ENCODE results near the gene GALNS.

GALNS gene

GRCh38 chr16:88842308-88842756 is 14.4 kb downstream of the GALNS start:
- DNase-seq (ENCODE audit: low read depth, low spot score) = no peak
- in situ Hi-C loops (cut with HindIII; ENCODE audit: low sequenced_read_pairs) = no loop called here
- TF ChIP-seq, protein P1, sequence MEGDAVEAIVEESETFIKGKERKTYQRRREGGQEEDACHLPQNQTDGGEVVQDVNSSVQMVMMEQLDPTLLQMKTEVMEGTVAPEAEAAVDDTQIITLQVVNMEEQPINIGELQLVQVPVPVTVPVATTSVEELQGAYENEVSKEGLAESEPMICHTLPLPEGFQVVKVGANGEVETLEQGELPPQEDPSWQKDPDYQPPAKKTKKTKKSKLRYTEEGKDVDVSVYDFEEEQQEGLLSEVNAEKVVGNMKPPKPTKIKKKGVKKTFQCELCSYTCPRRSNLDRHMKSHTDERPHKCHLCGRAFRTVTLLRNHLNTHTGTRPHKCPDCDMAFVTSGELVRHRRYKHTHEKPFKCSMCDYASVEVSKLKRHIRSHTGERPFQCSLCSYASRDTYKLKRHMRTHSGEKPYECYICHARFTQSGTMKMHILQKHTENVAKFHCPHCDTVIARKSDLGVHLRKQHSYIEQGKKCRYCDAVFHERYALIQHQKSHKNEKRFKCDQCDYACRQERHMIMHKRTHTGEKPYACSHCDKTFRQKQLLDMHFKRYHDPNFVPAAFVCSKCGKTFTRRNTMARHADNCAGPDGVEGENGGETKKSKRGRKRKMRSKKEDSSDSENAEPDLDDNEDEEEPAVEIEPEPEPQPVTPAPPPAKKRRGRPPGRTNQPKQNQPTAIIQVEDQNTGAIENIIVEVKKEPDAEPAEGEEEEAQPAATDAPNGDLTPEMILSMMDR (IDR thresholded peaks at IDR 0.05; ENCODE audit: low read depth, low read length) = no peak
- H3K4me3 ChIP-seq (ENCODE audit: low read depth, low read length) = no peak overlapping the region

DNA sequence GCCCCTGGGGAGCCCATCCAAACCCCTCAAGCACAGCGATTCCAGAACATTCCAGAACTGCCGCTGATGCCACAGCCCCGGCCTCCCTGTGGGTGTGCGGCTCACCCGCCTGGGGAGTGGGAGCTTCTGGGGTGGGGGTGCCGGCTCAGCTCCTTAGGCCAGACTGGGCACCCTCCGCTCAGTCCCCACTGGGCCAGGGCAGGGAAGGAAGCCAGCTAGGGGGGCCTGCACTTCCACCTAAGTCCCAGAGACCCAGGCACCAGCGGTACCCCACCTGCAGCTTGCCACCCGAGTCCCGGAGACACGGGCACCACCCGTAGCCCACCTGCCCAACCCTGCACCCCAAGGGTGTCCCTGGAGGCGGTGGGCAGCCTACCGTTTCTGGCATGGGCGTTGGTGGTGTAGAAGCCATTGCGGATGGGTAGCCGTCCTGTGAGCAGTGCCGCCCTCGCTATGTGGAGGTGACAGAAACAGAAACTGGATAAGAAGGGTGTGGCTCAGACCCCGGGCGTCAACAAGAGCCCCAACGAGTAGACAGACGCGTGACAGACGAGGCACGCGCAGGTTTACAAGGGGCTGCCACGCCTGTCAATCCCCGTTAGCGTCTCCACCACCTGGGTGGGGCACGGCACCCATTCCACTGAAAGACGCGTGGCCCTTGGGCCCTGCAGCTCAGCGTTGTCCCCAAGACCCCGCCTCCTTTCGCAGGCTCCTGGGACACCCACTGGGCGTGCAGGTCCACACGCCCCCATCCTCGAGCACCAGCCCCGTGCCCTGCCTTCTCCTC is 15.0 kb downstream of the GALNS start:
- in situ Hi-C loops (cut with HindIII; ENCODE audit: low sequenced_read_pairs) = no loop called here
- DNase-seq (ENCODE audit: low read depth, low spot score) = no peak
- no peak overlapping the region for H3K4me3 ChIP-seq (ENCODE audit: low read depth, low read length)
- TF ChIP-seq, protein P1 (IDR thresholded peaks at IDR 0.05; ENCODE audit: low read depth, low read length) = no peak

DNA sequence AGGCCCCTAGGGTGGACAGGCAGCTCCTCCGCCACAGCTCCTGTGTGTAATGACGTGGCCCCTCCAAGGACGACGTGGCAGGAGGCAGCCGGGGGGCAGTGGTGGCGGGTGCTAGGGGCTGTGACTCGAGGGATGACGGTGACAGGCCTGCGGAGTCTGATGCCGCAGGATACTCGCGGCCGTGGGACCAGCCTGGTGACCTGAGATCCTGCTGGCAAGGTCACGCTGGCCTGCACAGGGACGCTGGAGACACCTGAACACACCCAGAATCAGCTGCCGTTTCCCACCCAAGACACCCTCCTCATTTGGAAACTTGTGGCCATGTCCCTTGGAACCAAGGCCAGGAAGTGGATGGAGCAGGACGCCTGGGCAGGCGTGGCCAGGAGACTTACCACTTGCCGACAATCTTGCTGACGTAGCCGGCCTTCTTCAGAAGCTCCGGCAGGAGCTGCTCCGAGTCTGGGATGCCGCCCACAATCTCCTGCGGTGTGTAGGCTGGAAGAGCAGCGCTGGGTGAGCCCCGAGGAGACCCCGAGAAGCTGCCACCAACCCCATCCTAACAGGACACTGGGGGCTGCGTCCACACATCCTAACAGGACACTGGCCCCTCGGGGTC is 16.0 kb downstream of the GALNS start:
- H3K4me3 ChIP-seq (ENCODE audit: low read depth, low read length) = no peak overlapping the region
- DNase-seq (ENCODE audit: low read depth, low spot score) = no peak
- TF ChIP-seq, protein P1 (IDR thresholded peaks at IDR 0.05; ENCODE audit: low read depth, low read length) = no peak
- in situ Hi-C loops (cut with HindIII; ENCODE audit: low sequenced_read_pairs) = no loop called here

DNA sequence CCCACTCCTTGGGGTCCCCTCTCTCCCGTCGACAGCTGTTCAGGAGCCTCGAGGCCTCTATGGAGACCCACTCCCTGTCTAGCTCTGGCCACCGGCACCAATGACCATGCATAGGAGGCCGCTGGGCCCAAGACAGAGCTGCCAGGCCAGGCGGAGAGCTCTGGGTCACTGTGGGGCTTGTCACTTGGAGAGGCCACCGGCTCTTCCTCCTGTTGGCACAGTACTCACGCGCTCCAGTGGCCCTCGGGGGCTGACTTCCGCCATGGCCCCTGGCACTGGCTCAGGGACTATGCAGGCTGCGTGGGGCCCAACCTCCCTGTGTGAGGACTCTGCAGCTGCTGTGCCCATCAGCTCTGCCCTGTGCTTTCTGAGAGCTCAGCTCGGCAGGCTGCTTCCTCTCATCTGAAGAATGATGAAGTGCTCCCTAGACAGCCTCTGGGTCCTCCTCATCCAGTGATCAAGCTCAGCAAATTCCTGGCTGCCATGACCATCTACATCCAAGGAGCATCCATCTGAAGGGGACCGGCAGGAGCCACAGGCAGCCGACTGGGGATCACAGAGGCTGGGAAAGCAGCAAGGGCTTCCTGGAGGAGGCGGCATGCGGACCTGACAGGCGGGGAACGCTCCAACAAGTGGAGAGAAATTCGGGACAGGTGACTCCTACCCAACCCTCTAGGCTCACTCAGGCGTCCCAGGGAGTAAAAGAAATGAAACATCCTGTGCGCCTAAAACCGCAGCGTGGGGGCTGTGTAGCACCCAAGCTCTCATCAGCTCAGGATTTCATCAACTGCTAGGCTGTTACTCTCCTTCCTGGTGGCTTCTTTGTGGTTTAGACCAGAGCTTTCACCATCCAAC is 16.8 kb downstream of the GALNS start:
- TF ChIP-seq, protein P1 (IDR thresholded peaks at IDR 0.05; ENCODE audit: low read depth, low read length) = no peak
- in situ Hi-C loops (cut with HindIII; ENCODE audit: low sequenced_read_pairs) = no loop called here
- no peak overlapping the region for H3K4me3 ChIP-seq (ENCODE audit: low read depth, low read length)
- DNase-seq (ENCODE audit: low read depth, low spot score) = no peak

GRCh38 chr16:88839026-88839529 is 17.7 kb downstream of the GALNS start:
- no peak for DNase-seq (ENCODE audit: low read depth, low spot score)
- in situ Hi-C loops (cut with HindIII; ENCODE audit: low sequenced_read_pairs) = no loop called here
- TF ChIP-seq, protein P1 (IDR thresholded peaks at IDR 0.05; ENCODE audit: low read depth, low read length) = no peak
- H3K4me3 ChIP-seq (ENCODE audit: low read depth, low read length) = no peak overlapping the region

DNA sequence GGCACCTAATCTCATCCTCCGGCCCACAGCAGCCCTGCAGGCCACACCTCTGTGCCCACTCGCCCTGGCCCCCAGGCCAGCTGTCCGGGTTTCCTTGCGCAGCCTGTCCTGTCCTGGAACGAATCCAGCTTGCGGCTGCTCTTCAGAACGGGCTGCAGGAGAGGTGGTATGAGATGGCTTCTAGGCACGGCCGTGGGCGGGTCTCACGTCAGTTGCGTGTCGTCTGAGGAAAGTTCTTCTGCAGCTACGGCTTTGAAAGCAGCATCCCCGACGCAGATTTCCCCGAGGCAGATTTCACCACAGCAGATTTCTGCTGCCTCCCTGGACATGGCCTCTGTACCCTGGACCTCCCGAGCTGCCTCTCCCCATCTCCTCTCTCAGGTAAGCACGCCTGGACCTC is 18.2 kb downstream of the GALNS start:
- no peak overlapping the region for H3K4me3 ChIP-seq (ENCODE audit: low read depth, low read length)
- DNase-seq (ENCODE audit: low read depth, low spot score) = no peak
- TF ChIP-seq, protein P1 (IDR thresholded peaks at IDR 0.05; ENCODE audit: low read depth, low read length) = no peak
- in situ Hi-C loops (cut with HindIII; ENCODE audit: low sequenced_read_pairs) = no loop called here

All from astrocyte of the spinal cord (primary cell).